A549 (cell line): ENCODE measurements around the gene DYNLT2. TPM values are rescaled to one million over a fixed set of nuclear protein-coding genes. Genes with fewer than 3 reads are reported as not detected.

ENCODE experiments used
- ATAC-seq, 2 experiments: fragments of 200-7000 bp in 1 of 2; fragments of >200 bp in 1 of 2; cut with Nextera tagmentation in 1 of 2; cut with Tn5 transposase in 1 of 2; 3 replicates each; pipeline versions ENCODE4 v1.8.0 to v1.9.1; 2018 to 2020; ENCODE audit warnings: mild to moderate bottlenecking in 1 of 2, moderate library complexity in 1 of 2
- CTCF ChIA-PET: fragments of 300-600 bp; sonication (Branson Sonifier 250); formaldehyde crosslinking; extraction: SDS; loops from one replicate; lab custom pipeline; 2021; ENCODE audit warnings: antibody characterized with exemption, inconsistent platforms; lab: Yijun Ruan, JAX
- POLR2A ChIA-PET: fragments of 350-600 bp; formaldehyde crosslinking; extraction: SDS; loops from one replicate; lab custom pipeline; 2021; ENCODE audit warnings: antibody characterized with exemption, inconsistent platforms; lab: Yijun Ruan, JAX
- DNase-seq, 2 experiments: peaks; one replicate each; pipeline versions ENCODE4 v3.0.0 to v3.0.0-alpha.2; 2011 to 2016; ENCODE audit warnings: low read depth in 1 of 2, low spot score in 1 of 2
- FAIRE-seq: peaks from 2 replicates; lab custom pipeline; 2011; peaks lifted over from hg19 to GRCh38; lab: Jason Lieb, UNC
- H3K27ac ChIP-seq, 2 experiments: fragments of >200 bp; sonication (Bioruptor Twin); formaldehyde crosslinking; 3 replicates each; pipeline ENCODE4 v1.5.1; 2016 to 2017
- H3K4me1 ChIP-seq: fragments of >200 bp; sonication (Bioruptor Twin); formaldehyde crosslinking; 3 replicates; pipeline ENCODE4 v1.6.1; 2016
- H3K4me2 ChIP-seq: fragments of >200 bp; sonication (Bioruptor Twin); formaldehyde crosslinking; 3 replicates; pipeline ENCODE4 v1.6.1; 2016
- H3K4me3 ChIP-seq: fragments of >200 bp; sonication (Bioruptor Twin); formaldehyde crosslinking; 3 replicates; pipeline ENCODE4 v1.5.1; 2016
- H3K9me3 ChIP-seq: fragments of >200 bp; sonication (Bioruptor Twin); formaldehyde crosslinking; 3 replicates; pipeline ENCODE4 v1.6.1; 2016
- BHLHE40 ChIP-seq: IDR thresholded peaks from 2 replicates; pipeline ENCODE4 v1.6.1; 2012; ENCODE audit warnings: low read depth, low read length, inconsistent platforms
- CBX8 ChIP-seq: fragments of 200-600 bp; sonication (generic); IDR thresholded peaks from 2 replicates; pipeline ENCODE4 v1.6.1; 2016
- CEBPB ChIP-seq, 2 experiments: fragments of >200 bp in 1 of 2; sonication (Bioruptor Twin) in 1 of 2; formaldehyde crosslinking in 1 of 2; IDR thresholded peaks; 2 replicates each; pipeline ENCODE4 v1.6.1; 2012 to 2016
- CHD4 ChIP-seq: fragments of 200-600 bp; sonication (generic); IDR thresholded peaks from 2 replicates; pipeline ENCODE4 v1.6.1; 2016; ENCODE audit warnings: antibody characterized with exemption, mild to moderate bottlenecking, borderline replicate concordance
- EHF ChIP-seq: fragments of 250-450 bp; sonication (Bioruptor Pico); IDR thresholded peaks from 2 replicates; pipeline ENCODE4 v1.5.0; 2020; ENCODE audit warnings: mild to moderate bottlenecking
- FOXS1 ChIP-seq: fragments of 250-450 bp; sonication (Bioruptor Pico); IDR thresholded peaks from 2 replicates; pipeline ENCODE4 v1.5.0; 2020; ENCODE audit warnings: mild to moderate bottlenecking, moderate library complexity
- HOXA7 ChIP-seq: fragments of 250-450 bp; sonication (Bioruptor Pico); IDR thresholded peaks from 2 replicates; pipeline ENCODE4 v1.5.0; 2020; ENCODE audit warnings: mild to moderate bottlenecking, moderate library complexity
- HOXB5 ChIP-seq: fragments of 250-450 bp; sonication (Bioruptor Pico); IDR thresholded peaks from 2 replicates; pipeline ENCODE4 v1.5.0; 2020; ENCODE audit warnings: mild to moderate bottlenecking, moderate library complexity
- JUN ChIP-seq, 2 experiments: fragments of >200 bp; sonication (Bioruptor Twin); formaldehyde crosslinking; IDR thresholded peaks; 2 replicates in 1 of 2; 3 replicates in 1 of 2; pipeline ENCODE4 v1.6.1; 2016 to 2017
- JUNB ChIP-seq: fragments of >200 bp; sonication (Bioruptor Twin); formaldehyde crosslinking; IDR thresholded peaks from 2 replicates; pipeline ENCODE4 v1.6.1; 2016
- KDM1A ChIP-seq: fragments of 200-600 bp; sonication (generic); IDR thresholded peaks from 2 replicates; pipeline ENCODE4 v1.6.1; 2016; ENCODE audit warnings: low read depth, mild to moderate bottlenecking
- MAFK ChIP-seq: fragments of 450-650 bp; IDR thresholded peaks from 2 replicates; pipeline ENCODE4 v1.6.1; 2014; ENCODE audit not compliant: partially characterized antibody
- NFE2L2 ChIP-seq: fragments of 150-350 bp; conservative IDR thresholded peaks from 2 replicates; pipeline ENCODE4 v1.6.1; 2014; ENCODE audit warnings: low read length
- NR3C1 ChIP-seq: fragments of >200 bp; sonication (Bioruptor Twin); formaldehyde crosslinking; IDR thresholded peaks from 3 replicates; pipeline ENCODE4 v1.6.1; 2017
- PBX3 ChIP-seq: IDR thresholded peaks from 2 replicates; pipeline ENCODE4 v1.6.1; 2012
- PHF8 ChIP-seq: fragments of 200-600 bp; sonication (generic); IDR thresholded peaks from 2 replicates; pipeline ENCODE4 v1.6.1; 2016; ENCODE audit warnings: low read depth, mild to moderate bottlenecking, antibody characterized with exemption, moderate library complexity, borderline replicate concordance
- RARB ChIP-seq: fragments of 250-450 bp; sonication (Bioruptor Pico); IDR thresholded peaks from 2 replicates; pipeline ENCODE4 v1.8.0; 2021; ENCODE audit warnings: mild to moderate bottlenecking, moderate library complexity
- TFCP2L1 ChIP-seq: fragments of 250-450 bp; sonication (Bioruptor Pico); IDR thresholded peaks from 2 replicates; pipeline ENCODE4 v1.5.0; 2021; ENCODE audit warnings: mild to moderate bottlenecking
- USF2 ChIP-seq: fragments of 450-650 bp; IDR thresholded peaks from 2 replicates; pipeline ENCODE4 v1.6.1; 2014; ENCODE audit warnings: antibody characterized with exemption
- ZFP36 ChIP-seq: fragments of 450-650 bp; IDR thresholded peaks from 2 replicates; pipeline ENCODE4 v1.6.1; 2014; ENCODE audit warnings: borderline replicate concordance; ENCODE audit not compliant: partially characterized antibody
- whole genome bisulfite sequencing: methylation state at CpG from one replicate; pipeline ENCODE4 v1.1.6; 2017; ENCODE audit errors: missing lambda C conversion rate; 5-methylcytosine and 5-hydroxymethylcytosine counted together
- polyA plus RNA-seq, 4 experiments: library from polyadenylated mRNA; depleted of rRNA in 3 of 4; stranded (reverse); fragments of >200 nt; fragmentation: RNase III in 1 of 4; extraction: RNeasy Plus Mini Kit Qiagen cat#74134 plus additional on column Dnase treatment in 1 of 4; gene quantifications; 2 replicates in 3 of 4; 3 replicates in 1 of 4; pipeline ENCODE4 v1.2.3, GENCODE V29; 2011 to 2017
- TF ChIP-seq, protein P1 (sequence below): IDR thresholded peaks from 2 replicates; pipeline ENCODE4 v1.6.1; 2012; ENCODE audit warnings: low read depth, borderline replicate concordance

The DYNLT2 gene
- polyA plus RNA-seq, 2 of the 4 experiments (the other 2 are of a cell fraction): 1.1 to 2.0 TPM

- FAIRE-seq (no peak), DNase-seq (no peak), ATAC-seq (no peak)
- 48% methylated on average over 3 of the region's 3 CpGs for WGBS
- Histone ChIP-seq H3K27ac (no peak overlapping the region), H3K4me2 (no peak overlapping the region), H3K4me1 (peaks cover 6% of the 10 kb centered on the region; the same call in 1 of the 3 replicates), H3K4me3 (no peak overlapping the region), H3K9me3 (no peaks in the 10 kb centered on the region)
- POLR2A ChIA-PET: no interaction called here
- no peak for TF ChIP-seq NR3C1
- TF ChIP-seq USF2: no peak
- no peak for TF ChIP-seq NFE2L2
- TF ChIP-seq CBX8: no peak
- no peak for TF ChIP-seq ZFP36
- no peak for TF ChIP-seq KDM1A
- TF ChIP-seq JUNB: no peak
- no peak for TF ChIP-seq RARB (CRISPR knock-in tag)
- CTCF ChIA-PET: no interaction called here
Measured at GRCh38 chr6:169745405-169745804, 6.0 kb downstream of the DYNLT2 start.

DNA sequence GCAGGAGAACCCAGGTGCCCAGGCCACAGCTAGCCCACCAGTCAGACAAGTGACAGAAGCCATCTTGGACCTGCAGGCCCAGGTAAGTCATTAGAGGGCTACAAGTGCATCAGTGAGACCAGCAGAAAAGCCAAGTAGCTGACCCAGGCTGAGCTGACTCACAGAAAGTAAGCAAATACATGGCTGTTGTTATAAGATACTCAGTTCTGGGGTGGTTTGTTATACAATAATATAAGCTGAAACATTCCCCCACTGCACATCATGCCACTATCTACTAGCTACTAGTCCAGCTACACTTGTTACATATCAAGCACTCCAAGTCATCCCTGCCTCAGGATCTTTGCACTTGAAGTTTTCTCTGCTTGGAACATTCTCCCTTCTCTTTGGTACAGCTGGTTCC lies 10.0 kb downstream of the DYNLT2 start:
- no peak for ATAC-seq
- H3K4me3 ChIP-seq: no peak overlapping the region
- FAIRE-seq: no peak
- DNase-seq: no peak
- TF ChIP-seq, protein P1, sequence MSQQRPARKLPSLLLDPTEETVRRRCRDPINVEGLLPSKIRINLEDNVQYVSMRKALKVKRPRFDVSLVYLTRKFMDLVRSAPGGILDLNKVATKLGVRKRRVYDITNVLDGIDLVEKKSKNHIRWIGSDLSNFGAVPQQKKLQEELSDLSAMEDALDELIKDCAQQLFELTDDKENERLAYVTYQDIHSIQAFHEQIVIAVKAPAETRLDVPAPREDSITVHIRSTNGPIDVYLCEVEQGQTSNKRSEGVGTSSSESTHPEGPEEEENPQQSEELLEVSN: no peak
- TF ChIP-seq PBX3: no peak
- TF ChIP-seq MAFK: no peak
- no peak for TF ChIP-seq ZFP36
- TF ChIP-seq, all 56 proteins: peak for 0
- H3K9me3 ChIP-seq: no peaks in the 10 kb centered on the region
- ChIA-PET POLR2A (interaction anchor here (1.1 kb wide), 1 partner anchor 16 kb away, joined by 3 read pairs; no protein-coding TSS in a partner anchor), CTCF (no interaction called here)
- no peak overlapping the region for H3K4me2 ChIP-seq
- no peak overlapping the region for H3K27ac ChIP-seq
- no peaks in the 10 kb centered on the region for H3K4me1 ChIP-seq

DNA sequence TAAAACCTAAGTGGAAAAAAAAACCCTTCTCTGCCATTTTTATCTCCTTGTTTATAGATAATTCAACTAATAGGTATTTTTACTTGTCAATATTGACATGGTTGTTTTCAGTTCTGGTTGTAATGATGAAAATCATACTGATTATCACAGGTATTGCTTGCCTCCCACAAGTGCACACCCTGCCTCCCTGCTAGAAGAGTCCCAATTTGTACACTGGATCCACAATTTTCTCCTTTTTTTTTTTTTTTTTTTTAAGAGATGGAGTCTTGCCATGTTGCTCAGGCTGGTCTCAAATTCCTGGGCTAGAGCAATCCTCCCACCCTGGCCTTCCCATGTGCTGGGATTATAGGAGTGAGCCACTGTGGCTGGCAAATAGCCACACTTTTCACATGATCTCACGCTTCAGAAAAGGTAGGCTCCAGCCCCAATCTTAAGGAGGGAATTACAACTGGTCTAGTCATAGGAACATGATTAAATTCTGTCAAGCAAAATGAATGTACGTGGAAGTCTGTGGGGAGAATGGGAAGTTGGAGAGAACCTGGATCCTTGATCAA lies 12.3 kb downstream of the DYNLT2 start:
- ATAC-seq: no peak
- no peaks in the 10 kb centered on the region for H3K9me3 ChIP-seq
- no peak for FAIRE-seq
- H3K4me2 ChIP-seq: no peak overlapping the region
- H3K4me1 ChIP-seq: no peaks in the 10 kb centered on the region
- H3K27ac ChIP-seq: no peak overlapping the region
- CTCF ChIA-PET: no interaction called here
- DNase-seq: no peak
- H3K4me3 ChIP-seq: no peak overlapping the region
- POLR2A ChIA-PET: no interaction called here
- WGBS: 76% methylated on average over 2 of the region's 2 CpGs
- no peak for TF ChIP-seq TFCP2L1 (CRISPR knock-in tag)
- no peak for TF ChIP-seq BHLHE40
- TF ChIP-seq HOXA7 (CRISPR knock-in tag): no peak
- no peak for TF ChIP-seq EHF
- TF ChIP-seq JUN (IDR thresholded peaks at IDR 0.05): no peak
- no peak for TF ChIP-seq FOXS1 (CRISPR knock-in tag)
- no peak for TF ChIP-seq CHD4
- no peak for TF ChIP-seq HOXB5 (CRISPR knock-in tag)
- no peak for TF ChIP-seq CEBPB (IDR thresholded peaks at IDR 0.05)
- TF ChIP-seq CBX8: no peak
- no peak for TF ChIP-seq PHF8
- TF ChIP-seq, all 56 proteins: peak for 0
